ENCODE results near the gene CLMP. TPM values are rescaled to one million over a fixed set of nuclear protein-coding genes. Genes with fewer than 3 reads are reported as not detected.
A peak's percentile ranks its signal among the peaks of the same experiment; 100 is the strongest.

The CLMP gene
- total RNA-seq, 1 experiment from 2014 or later = 5.4 TPM

GRCh38 chr11:123221584-123221983, 26.5 kb upstream of the CLMP start:
- no peak for TF ChIP-seq CTCF (conservative IDR thresholded peaks at IDR 0.05)
- TF ChIP-seq EZH2 (IDR thresholded peaks at IDR 0.05; ENCODE audit: low read depth) = no peak
- CTCF ChIA-PET = no interaction called here

DNA sequence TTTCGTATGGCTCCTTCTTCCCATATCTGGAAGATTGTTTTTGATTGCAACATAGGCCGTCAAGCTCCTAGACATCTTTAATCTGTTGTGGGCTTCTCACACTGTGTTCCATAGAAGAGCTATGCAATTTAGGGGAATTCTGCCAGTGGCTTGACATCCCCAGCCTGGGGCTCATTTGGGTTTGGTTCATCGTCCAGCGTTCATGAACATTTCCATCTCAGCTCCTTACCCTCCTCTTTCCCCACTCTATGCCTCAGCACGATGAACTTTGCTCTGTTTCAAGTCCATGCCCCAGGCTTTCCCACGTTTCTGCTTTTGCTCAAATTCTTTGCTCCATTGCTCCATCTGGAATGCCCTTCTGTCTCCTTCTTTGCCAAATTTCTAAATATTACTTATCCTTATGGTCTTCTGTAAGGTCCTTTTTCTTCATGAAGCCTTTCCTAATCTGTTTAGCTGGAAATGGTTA, 26.1 kb upstream of the CLMP start:
- Histone ChIP-seq H3K4me1 (replicated peaks; ENCODE audit: insufficient read depth) (peaks cover 23% of the 10 kb centered on the region), H3F3A (ENCODE audit: insufficient read depth, low read depth) (peaks cover 8% of the 10 kb centered on the region; the same call in 1 of the 2 replicates), H3K79me2 (ENCODE audit: low read depth) (no peaks in the 10 kb centered on the region), H4K20me1 (ENCODE audit: insufficient read depth) (no peaks in the 10 kb centered on the region), H3K27me3 (ENCODE audit: insufficient read depth, low read depth) (no peaks in the 10 kb centered on the region), H3K27ac (no peak overlapping the region), H3K4me3 (no peak overlapping the region), H3K4me2 (no peak overlapping the region), H3K9me3 (ENCODE audit: insufficient read depth, low read depth) (peaks cover 5% of the 10 kb centered on the region; the same call in 1 of the 2 replicates), H3K36me3 (ENCODE audit: low read depth) (no peaks in the 10 kb centered on the region), H2AFZ (no peak overlapping the region), H3K9me2 (ENCODE audit: insufficient read depth) (no peaks in the 10 kb centered on the region)
- CTCF ChIA-PET = no interaction called here
- BruUV-seq (replicated peaks) = no TSS peak
- no peak for DNase-seq
- POLR2A ChIA-PET (ENCODE audit: unreplicated experiment) = no interaction called here
- intact Hi-C loops (cut with micrococcal nuclease; ENCODE audit: unreplicated experiment) = no loop called here
- TF ChIP-seq CTCF (conservative IDR thresholded peaks at IDR 0.05) = no peak

More at GRCh38 chr11:123221584-123221983, 26.5 kb upstream of the CLMP start:
- peaks cover 8% of the 10 kb centered on the region; the same call in 1 of the 2 replicates for H3F3A ChIP-seq (ENCODE audit: insufficient read depth, low read depth)
- no peak overlapping the region for H3K4me3 ChIP-seq
- no peaks in the 10 kb centered on the region for H3K79me2 ChIP-seq (ENCODE audit: low read depth)
- BruUV-seq (replicated peaks) = no TSS peak
- no peaks in the 10 kb centered on the region for H4K20me1 ChIP-seq (ENCODE audit: insufficient read depth)
- H3K4me1 ChIP-seq (replicated peaks; ENCODE audit: insufficient read depth) = peaks cover 23% of the 10 kb centered on the region
- H3K27ac ChIP-seq = no peak overlapping the region
- no peak overlapping the region for H2AFZ ChIP-seq
- DNase-seq = no peak
- intact Hi-C loops (cut with micrococcal nuclease; ENCODE audit: unreplicated experiment) = no loop called here
- peaks cover 5% of the 10 kb centered on the region; the same call in 1 of the 2 replicates for H3K9me3 ChIP-seq (ENCODE audit: insufficient read depth, low read depth)
- no peaks in the 10 kb centered on the region for H3K9me2 ChIP-seq (ENCODE audit: insufficient read depth)
- POLR2A ChIA-PET (ENCODE audit: unreplicated experiment) = no interaction called here
- H3K27me3 ChIP-seq (ENCODE audit: insufficient read depth, low read depth) = no peaks in the 10 kb centered on the region
- H3K4me2 ChIP-seq = no peak overlapping the region
- H3K36me3 ChIP-seq (ENCODE audit: low read depth) = no peaks in the 10 kb centered on the region

DNA sequence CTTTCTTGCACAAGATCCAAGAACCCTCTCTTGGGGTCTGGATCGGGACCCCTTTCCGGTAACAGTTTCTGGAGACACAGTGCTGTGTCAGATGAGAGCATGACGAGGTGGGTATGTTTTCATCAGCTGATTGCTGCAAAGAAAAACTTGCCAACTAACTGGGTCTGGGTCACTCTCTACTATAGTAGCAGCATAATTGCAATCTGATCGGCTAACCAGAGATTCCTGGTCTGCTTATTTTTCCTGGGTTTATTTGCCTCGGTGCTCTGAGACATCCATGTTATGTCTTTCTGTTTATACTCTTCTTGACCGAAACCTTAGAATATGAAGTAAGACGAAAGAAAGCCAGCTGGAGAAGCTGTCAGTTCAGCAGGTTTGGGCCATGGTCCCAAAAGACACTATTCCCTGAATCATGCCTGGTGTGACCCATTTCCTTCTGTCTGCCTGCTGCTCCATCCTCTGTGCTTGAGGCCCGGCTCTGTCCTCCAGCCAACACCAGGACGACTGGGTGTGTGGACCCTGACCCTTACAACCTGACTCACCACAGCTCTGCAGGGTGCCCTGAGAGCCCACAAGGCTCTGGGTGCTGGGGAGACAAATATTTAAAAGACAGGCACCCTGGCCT, 24.1 kb upstream of the CLMP start:
- no TSS peak for BruUV-seq (replicated peaks)
- H3K79me2 ChIP-seq (ENCODE audit: low read depth) = no peaks in the 10 kb centered on the region
- no peak overlapping the region for H3K4me3 ChIP-seq
- no peaks in the 10 kb centered on the region for H3K9me2 ChIP-seq (ENCODE audit: insufficient read depth)
- H2AFZ ChIP-seq = no peak overlapping the region; the same call in 1 of the 2 replicates
- POLR2A ChIA-PET (ENCODE audit: unreplicated experiment) = no interaction called here
- H3K27ac ChIP-seq = 0 out of 2 replicates have a peak overlapping the region, but pooled peaks have one; percentile 76
- peak overlapping the region; percentile 47; the same call in 1 of the 2 replicates for H3K4me2 ChIP-seq
- TF ChIP-seq EZH2 (IDR thresholded peaks at IDR 0.05; ENCODE audit: low read depth) = no peak
- TF ChIP-seq CTCF (conservative IDR thresholded peaks at IDR 0.05) = no peak
- intact Hi-C loops (cut with micrococcal nuclease; ENCODE audit: unreplicated experiment) = no loop called here
- H3K27me3 ChIP-seq (ENCODE audit: insufficient read depth, low read depth) = no peaks in the 10 kb centered on the region
- no peaks in the 10 kb centered on the region for H4K20me1 ChIP-seq (ENCODE audit: insufficient read depth)
- H3K36me3 ChIP-seq (ENCODE audit: low read depth) = no peaks in the 10 kb centered on the region
- H3K4me1 ChIP-seq (replicated peaks; ENCODE audit: insufficient read depth) = peaks cover 23% of the 10 kb centered on the region
- DNase-seq = no peak
- CTCF ChIA-PET = interaction anchor here (0.5 kb wide), 1 partner anchor 362 kb away, joined by 5 read pairs; no protein-coding TSS in a partner anchor
- H3F3A ChIP-seq (ENCODE audit: insufficient read depth, low read depth) = peaks cover 8% of the 10 kb centered on the region; the same call in 1 of the 2 replicates
- H3K9me3 ChIP-seq (ENCODE audit: insufficient read depth, low read depth) = peaks cover 5% of the 10 kb centered on the region; the same call in 1 of the 2 replicates
